ENCODE results near the gene TRIO.

Gene TRIO

DNA sequence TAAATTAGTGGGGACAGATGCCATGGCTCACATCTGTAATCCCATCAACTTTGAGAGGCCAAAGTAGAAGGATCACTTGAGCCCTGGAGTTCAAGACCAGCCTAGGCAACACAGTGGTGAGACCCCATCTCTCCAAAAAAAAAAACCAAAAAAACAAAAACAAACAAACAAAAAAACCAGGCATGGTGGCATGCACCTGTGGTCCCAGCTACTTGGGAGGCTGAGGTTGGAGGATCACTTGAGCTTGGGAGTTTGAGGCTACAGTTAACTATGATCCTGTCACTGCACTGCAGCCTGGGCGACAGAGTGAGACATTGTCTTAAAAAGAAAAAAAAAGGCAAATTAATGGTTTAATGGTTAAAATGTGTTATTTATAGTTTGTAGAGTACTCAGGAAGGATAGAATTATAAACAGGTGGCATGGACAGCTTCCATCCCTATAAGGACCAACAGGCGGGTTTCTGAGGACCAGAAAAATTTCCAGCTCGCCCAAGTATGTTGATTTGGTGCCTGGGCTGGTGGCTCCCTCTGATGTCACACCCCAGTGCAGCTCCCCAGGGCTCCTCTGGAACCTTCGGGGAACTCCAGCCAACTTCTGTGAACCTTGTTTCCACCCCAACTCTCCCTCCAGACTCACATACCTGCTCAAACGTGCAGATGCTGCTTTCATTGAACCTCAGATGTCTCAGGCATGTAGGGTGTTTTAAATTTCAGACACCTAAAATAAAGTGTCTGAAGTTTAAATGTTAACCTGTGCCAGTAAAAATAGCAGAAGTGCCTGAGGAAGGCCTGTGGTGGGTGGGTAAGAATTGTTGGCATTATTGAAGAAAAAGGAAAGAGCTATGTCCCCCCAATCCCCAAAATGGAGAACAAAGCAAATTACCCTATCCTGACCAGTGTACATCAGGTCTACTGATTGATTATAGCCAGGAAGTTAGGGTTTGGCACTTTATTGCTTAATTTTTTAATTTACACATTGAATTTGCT lies 69.0 kb downstream of the TRIO start:
- no peak for DNase-seq

DNA sequence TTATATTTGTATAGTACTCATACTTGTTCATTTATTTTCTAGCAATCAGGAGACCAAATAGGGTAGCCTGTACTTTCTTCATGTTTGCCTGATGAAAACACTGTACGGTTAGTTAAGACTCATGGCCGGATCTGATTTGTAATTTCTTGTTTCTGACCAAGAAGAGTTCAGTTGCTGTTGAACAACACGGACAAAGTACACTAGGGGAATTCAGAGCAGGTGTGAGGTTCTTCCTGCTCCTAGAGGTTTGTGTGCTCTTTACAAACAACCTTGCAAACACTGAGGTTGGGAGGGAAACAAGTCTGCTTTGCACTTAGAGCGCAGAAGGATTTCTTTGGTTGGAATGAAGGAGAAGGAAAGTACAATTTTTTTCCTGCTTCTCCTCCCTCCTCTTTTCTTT lies 69.7 kb downstream of the TRIO start:
- DNase-seq, result no peak

GRCh38 chr5:14213253-14213652 lies 70.1 kb downstream of the TRIO start:
- no peak for DNase-seq

GRCh38 chr5:14213813-14214585 lies 70.9 kb downstream of the TRIO start:
- DNase-seq, result no peak

DNA sequence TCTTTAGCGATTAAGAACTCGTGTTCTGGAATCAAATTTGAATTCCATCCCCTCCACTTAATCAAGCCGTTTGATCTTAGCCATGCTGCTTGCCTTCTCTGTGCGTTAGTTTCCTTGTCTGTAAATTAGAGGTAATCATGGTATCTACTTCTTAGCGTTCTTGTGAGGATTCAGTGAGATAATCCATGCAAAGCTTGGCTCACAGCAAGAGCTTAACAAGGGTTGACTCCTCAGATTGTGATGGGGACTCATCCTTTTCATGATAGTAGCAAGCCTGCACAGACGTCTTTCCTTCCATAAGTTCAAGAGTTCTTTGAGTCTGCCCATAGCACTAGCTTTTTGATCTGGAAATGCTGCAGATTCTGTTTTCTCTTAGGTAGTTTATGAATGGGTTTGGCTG lies 72.8 kb downstream of the TRIO start:
- DNase-seq, result no peak

GRCh38 chr5:14216372-14216771 lies 73.2 kb downstream of the TRIO start:
- DNase-seq, result no peak

GRCh38 chr5:14216902-14217301 lies 73.8 kb downstream of the TRIO start:
- DNase-seq, result no peak

GRCh38 chr5:14217587-14217986 lies 74.4 kb downstream of the TRIO start:
- DNase-seq, result no peak

DNA sequence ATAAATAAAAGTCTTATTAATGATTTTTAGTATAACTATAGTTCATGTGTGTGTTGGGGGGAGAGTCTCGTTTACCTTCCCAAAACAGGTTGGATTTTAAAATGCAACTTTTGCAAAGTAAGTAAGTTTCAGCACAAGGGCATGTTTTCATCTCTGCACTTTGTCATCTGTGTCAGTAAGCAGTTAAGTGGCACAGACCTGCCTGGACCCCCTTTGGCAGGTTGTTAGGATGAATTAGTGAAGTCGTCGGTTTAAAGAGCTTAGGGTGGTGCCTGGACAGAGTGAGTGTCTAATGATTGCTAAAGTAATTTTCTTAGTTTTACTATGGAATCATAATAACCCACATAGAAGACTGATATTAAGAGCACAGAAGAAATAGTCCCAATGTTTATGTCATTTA lies 74.9 kb downstream of the TRIO start:
- no peak for DNase-seq

DNA sequence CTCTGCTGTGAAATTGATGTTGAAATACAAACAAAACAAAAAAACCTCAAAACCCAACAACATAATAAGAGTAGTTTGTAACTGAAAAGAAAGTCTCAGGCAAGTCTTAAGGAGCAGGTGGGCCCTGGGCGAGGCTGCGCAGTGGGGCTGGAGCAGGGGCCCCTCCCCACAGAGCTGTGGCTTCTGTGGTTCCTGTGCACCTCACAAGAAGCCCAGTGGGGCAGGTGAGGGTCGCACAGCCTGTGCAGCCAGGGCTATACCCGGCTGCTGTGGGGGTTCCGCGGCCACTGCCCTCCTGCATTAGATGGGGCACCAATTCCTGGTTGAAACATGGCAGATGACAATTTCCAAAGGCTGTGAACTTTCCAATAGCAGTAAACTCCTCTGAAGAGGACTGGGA lies 75.3 kb downstream of the TRIO start:
- DNase-seq, result no peak

- no peak for DNase-seq
These were observed 75.9 kb downstream of the TRIO start for GRCh38 chr5:14218897-14219573.

DNA sequence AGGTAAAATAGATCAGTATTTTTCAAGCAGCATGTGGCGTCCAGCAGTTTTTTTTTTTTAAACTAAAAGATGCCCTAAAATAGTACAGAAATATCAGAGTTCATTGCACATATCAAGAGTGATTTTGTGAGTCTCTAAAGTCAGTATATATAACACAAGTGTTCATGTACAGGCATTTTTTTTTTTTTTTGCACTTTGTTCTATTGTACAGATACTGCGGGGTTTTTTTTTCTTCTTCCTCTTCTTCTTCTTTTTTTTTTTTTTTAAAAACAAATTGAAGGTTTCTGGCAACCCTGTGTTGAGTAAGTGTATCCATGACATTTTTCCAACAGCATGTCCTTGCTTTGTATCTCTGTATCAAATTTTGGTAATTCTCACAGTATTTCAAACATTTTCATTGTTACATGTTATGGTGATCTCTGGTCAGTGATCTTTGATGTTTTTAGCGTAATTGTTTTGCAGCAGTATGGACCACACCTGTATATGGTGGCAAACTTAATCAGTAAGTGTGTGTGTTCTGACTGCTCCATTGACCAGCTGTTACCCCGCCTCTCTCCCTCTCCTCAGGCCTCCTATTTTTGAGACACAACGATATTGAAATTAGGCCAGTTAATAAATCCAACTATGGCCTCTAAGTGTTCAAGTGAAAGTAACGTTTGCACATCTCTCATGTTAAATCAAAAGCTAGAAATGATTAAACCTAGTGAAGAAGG lies 76.8 kb downstream of the TRIO start:
- DNase-seq, result no peak

- DNase-seq, result no peak
These were observed 77.5 kb downstream of the TRIO start for GRCh38 chr5:14220642-14221041.

DNA sequence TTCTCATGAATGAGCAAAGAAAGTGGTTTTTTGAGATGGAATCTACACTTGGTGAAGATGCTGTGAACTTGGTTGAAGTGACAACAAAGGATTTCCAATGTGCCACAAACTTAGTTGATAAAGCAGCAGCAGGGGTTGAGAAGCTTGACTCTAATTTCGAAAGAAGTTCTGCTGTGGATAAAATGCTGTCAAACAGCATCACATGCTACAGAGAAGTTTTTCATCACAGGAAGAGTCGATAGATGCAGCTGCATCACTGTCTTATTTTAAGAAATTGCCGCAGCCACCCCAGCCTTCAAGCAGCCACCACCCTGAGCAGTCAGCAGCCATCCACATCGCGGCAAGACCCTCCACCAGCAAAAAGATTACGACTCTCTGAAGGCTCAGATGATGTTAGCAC lies 78.6 kb downstream of the TRIO start:
- DNase-seq, result no peak

- no peak for DNase-seq
These were observed 79.1 kb downstream of the TRIO start for GRCh38 chr5:14222206-14222605.

DNA sequence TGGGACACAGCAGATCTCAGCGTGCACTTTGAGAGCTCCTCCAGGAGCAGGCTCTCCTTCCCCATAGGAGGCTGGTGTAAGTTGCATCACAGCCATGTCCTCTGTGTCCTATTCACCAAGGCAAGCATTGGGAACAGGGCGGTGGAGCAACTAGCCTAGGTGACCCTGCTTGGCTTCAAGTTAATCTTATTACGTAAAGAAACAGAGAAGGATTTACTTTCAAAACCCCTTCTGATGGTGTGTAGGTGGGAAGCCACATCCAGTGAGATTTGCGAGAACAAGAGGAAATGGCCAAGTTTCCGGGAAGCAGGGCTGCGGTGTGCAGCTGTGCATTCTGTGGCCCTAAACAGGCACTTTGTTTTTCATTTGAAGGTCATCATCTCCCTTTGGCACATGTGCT lies 80.2 kb downstream of the TRIO start:
- DNase-seq, result no peak

DNA sequence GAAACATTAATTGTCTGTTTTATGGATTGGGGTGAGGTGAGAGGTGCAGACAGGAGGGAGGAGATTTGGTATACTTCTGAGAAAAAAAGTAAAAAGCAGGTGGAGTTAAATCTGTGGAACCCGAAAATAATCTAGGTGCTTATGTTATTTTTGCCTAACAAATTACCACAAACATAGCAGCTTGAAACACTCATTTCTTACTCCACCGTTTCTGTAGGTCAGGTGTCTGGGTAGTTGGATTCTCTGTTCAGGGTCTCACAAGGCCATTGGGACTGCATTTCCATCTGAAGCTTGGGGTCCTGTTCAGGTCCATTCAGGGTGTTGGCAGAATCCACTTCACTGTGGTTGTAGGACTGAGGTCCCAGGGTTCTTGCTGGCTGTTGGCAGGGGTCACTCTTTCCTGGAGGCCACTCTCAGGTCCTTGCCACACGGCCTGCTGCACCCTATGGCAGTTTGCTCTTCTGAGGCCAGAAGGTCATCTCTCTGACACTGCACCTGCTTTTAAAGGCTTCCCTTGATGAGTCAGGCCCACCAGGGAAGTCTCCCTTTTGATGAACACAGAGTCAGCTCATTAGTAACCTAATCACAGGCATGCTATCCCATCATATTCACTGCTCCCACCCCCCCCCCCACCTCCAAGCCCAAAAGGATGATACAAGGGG lies 82.2 kb downstream of the TRIO start:
- no peak for DNase-seq

DNA sequence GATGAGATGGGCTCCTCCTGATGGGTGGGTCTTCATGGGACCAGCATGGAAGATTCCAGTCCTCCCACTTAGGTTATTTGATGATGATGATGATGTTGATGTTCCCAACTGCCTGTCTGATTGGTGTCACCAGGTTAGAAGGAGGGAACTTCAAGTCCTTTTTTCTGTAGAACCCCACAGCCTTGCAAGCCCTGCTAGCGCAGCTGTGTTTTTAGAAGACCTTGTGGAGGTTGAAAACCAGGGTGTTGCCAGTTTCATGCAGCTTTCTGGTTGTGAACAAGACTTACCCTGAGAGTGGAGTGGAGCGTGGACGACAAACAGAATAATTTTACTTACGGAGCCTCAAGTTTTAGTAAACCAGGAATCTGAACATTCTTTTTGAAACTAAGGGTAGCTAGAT lies 83.0 kb downstream of the TRIO start:
- DNase-seq, result no peak

DNA sequence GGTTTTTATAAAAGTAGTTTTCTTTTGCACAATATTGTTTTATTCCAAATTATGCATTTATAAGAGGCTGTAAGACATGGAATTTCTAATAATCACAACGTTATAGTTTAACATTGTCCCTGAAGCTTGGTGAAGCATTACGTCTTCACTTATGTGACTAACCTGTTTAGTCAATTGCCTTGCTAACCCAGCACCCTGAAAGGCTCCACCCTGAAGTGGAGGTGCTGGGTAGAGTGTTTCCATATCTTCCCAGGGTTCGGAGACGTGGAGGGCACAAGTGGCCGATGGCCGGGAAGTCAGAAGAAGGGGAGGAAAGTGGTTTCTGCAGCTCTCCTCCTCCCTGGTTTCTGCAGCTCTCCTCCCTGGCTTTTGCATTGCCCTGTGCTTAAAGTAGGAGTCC lies 83.4 kb downstream of the TRIO start:
- no peak for DNase-seq

DNA sequence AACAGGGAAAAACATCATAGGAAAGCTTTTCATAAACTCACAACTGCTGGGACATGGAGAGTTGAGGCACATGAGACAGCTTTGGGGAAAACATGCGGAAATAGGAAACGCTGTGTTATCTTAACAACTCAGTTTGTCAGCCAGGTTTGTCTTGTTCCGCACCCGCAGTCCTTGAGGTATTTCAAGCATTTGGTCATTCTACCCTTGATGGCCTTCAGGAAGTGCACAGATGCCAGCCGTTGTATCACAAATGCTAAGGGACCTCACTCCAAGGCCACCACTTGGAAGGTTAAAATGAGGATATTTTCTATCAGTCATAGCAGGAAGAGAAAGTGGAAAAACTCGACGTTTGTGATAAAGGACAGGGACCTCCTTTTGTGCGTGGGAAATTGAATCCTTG lies 83.8 kb downstream of the TRIO start:
- DNase-seq, result no peak

DNA sequence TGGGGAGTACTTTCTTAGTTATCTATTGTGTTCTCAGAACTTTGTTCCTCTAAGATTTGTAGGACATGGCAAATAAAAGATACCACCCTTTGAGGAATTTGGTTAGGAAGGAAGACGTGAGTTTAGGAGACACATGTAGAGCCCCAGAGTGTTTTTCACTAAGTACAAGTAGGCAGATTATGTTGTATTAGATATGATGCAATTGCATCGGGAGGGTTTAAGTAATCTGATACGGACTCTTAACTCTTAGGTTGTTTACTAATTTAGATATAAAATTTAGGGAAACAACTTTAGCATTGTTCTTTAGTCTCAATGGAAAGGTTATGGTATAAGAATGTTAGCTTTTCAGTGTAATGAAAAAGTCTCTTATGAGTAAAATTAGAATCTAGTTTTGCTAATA lies 84.4 kb downstream of the TRIO start:
- DNase-seq, result no peak

DNA sequence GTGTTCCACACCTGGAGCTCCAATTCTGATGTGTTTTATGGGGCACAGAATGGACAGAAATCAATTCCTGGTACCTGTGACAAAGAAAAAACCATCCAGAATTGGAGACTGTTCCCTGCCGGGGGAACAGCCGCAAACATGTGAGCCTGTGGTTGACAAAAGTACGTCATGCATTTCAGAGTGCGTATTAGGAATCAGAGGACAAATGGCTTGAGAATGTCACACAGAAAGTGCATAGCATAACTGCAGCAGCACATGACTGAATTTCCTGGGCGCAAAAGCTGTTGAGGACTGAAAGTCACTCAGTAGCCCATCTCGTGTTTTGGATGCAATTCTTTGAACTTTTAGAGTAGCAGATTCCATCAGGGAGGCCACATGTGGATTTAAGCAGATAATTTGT lies 85.1 kb downstream of the TRIO start:
- DNase-seq, result no peak
